Measurements from ENCODE around the gene SPARC.

SPARC gene

DNA sequence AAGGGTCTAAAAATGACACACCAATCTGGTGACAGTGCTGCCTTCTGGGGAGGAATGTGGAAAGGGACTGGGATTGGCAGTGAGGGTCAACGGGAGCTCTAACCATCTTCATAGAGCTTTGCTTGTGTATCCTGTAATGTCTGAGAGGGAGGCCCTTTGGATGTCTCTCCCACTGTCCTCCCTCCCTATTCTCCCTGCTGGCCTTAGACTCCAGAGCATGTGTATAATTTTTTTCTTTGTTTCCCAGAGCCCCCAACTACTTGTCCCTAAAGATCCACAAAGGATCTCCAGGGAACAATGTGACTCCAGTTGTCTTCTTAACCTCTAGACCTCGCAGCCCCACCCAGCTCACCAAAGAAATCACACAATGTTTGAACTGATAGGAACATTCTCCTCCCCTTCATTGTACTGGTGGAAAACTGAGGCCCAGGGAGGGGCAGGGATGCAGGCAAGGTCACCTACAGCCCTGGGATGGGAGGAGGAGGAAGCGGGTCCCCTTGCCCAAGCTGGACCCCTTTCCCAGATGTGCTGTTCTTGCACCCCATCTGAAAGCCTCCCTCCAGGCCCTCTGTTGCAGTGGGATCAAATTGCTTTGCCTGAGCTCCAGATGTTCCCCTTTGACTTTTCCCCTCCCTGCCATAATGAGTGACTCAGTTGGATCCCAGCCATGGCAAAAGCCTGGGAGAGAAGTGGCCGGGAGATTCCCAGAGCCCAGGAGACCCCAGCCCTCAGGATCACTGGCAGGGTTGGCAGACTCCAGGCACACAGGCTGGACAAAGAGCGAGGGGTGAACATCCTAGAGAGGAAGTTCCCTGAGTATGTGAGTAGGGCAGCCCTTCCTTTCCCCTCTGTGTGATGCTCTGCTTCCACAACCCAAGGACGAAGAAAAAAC lies 21.8 kb downstream of the SPARC start:
- Histone ChIP-seq H3K27ac (no peak overlapping the region), H3K4me3 (ENCODE audit: low read depth in 1 of 2, low read length in 1 of 2) (no peak overlapping the region), H3K36me3 (no peaks in the 10 kb centered on the region), H3K27me3 (no peaks in the 10 kb centered on the region), H3K4me1 (ENCODE audit: control insufficient read depth in 1 of 2, insufficient read depth in 1 of 2, low read depth in 1 of 2, low read length in 1 of 2) (peaks cover 14 to 15% of the 10 kb centered on the region in 2 experiments), H3K9me3 (no peaks in the 10 kb centered on the region)
- no peak for TF ChIP-seq CTCF (IDR thresholded peaks at IDR 0.05)

GRCh38 chr5:151663617-151664293 lies 23.0 kb downstream of the SPARC start:
- no peak for TF ChIP-seq CTCF (IDR thresholded peaks at IDR 0.05)
- H3K4me1 ChIP-seq (ENCODE audit: control insufficient read depth in 1 of 2, insufficient read depth in 1 of 2, low read depth in 1 of 2, low read length in 1 of 2): peaks cover 14 to 15% of the 10 kb centered on the region in 2 experiments
- H3K9me3 ChIP-seq: no peaks in the 10 kb centered on the region
- no peak overlapping the region for H3K4me3 ChIP-seq (ENCODE audit: low read depth in 1 of 2, low read length in 1 of 2)
- no peaks in the 10 kb centered on the region for H3K36me3 ChIP-seq
- H3K27ac ChIP-seq: no peak overlapping the region
- no peaks in the 10 kb centered on the region for H3K27me3 ChIP-seq

DNA sequence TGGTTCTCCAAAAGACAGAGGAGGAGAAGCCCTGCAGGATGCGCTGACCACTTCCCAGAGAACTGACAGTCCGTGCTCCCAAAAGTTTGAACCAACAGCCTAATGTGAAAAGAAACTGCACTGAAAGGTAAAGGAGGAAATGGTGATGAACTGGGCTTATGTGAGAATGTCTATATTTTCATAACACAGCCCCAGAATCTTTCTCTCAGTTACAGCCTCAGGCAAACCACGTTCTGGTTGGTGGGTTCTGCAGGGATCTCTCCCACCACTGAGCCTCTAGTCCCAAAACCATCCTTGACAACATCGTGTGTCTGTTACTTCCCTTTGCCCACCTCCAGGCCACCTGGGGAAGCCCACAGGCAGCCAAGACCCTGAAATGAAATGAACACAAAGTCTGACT lies 23.9 kb downstream of the SPARC start:
- Histone ChIP-seq H3K27me3 (no peaks in the 10 kb centered on the region), H3K27ac (no peak overlapping the region), H3K9me3 (no peaks in the 10 kb centered on the region), H3K4me3 (ENCODE audit: low read depth in 1 of 2, low read length in 1 of 2) (no peak overlapping the region), H3K4me1 (ENCODE audit: control insufficient read depth in 1 of 2, insufficient read depth in 1 of 2, low read depth in 1 of 2, low read length in 1 of 2) (peaks cover 14 to 15% of the 10 kb centered on the region in 2 experiments), H3K36me3 (no peaks in the 10 kb centered on the region)
- no peak for TF ChIP-seq CTCF (IDR thresholded peaks at IDR 0.05)

DNA sequence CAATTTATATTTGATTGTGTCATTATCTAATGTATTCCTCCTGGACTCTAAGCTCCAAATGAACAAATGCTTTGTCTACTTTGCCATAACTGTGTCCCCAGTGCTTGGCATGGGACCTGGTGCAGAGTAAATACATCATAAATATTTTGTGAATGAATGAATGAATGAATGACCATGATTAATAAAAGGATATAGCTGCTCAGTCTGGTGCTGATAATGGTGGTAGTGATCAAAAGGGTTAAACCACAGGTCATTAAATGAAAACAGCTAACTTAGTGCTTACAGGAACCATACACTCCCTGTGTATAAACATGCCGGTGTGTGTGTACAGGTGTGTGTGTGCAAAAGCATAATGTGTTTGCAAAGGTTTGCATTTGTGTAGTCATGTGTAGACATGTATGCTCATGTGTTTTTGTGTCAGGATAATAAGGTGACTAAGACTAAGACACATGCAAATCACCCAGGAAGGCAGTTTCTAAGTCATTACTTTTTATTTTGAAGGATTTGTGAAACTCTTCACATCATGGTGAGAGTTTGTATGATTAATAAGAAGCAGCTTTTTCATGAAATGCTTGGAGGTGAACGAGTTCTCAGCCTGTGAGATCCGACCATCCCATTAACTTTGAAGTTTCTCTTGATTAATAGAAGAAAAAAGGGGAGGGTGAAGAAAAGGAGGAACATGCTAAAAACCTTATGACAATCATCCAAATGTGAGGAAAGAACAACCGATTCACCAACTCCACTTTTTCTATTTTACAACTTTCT lies 24.6 kb downstream of the SPARC start:
- H3K4me3 ChIP-seq (ENCODE audit: low read depth in 1 of 2, low read length in 1 of 2): no peak overlapping the region
- no peaks in the 10 kb centered on the region for H3K27me3 ChIP-seq
- TF ChIP-seq CTCF (IDR thresholded peaks at IDR 0.05): no peak
- no peaks in the 10 kb centered on the region for H3K9me3 ChIP-seq
- no peak overlapping the region for H3K27ac ChIP-seq
- no peaks in the 10 kb centered on the region for H3K36me3 ChIP-seq
- peaks cover 14 to 15% of the 10 kb centered on the region in 2 experiments for H3K4me1 ChIP-seq (ENCODE audit: control insufficient read depth in 1 of 2, insufficient read depth in 1 of 2, low read depth in 1 of 2, low read length in 1 of 2)

GRCh38 chr5:151660616-151661495 lies 25.9 kb downstream of the SPARC start:
- Histone ChIP-seq H3K36me3 (no peaks in the 10 kb centered on the region), H3K4me3 (ENCODE audit: low read depth in 1 of 2, low read length in 1 of 2) (no peak overlapping the region), H3K4me1 (ENCODE audit: control insufficient read depth in 1 of 2, insufficient read depth in 1 of 2, low read depth in 1 of 2, low read length in 1 of 2) (peaks cover 14 to 15% of the 10 kb centered on the region in 2 experiments), H3K27me3 (no peaks in the 10 kb centered on the region), H3K9me3 (no peaks in the 10 kb centered on the region), H3K27ac (no peak overlapping the region)
- no peak for TF ChIP-seq CTCF (IDR thresholded peaks at IDR 0.05)
